ENCODE results near the gene FOLR1. TPM values are rescaled to one million over a fixed set of nuclear protein-coding genes. Genes with fewer than 3 reads are reported as not detected.

FOLR1 gene
- total and polyA plus RNA-seq, 2 donors = 0.47 to 0.98 TPM

- Histone ChIP-seq H3K4me3 (ENCODE audit: low read length in 2 of 2) (no peak overlapping the region), H3K27me3 (ENCODE audit: control insufficient read depth in 2 of 2, insufficient read depth in 1 of 2, low read length in 1 of 2) (peaks cover 68 to 87% of the 10 kb centered on the region in 2 donors), H3K4me1 (ENCODE audit: control insufficient read depth in 2 of 2, insufficient read depth in 2 of 2, low read length in 2 of 2) (peaks cover 0 to 17% of the 10 kb centered on the region in 2 donors), H3K27ac (ENCODE audit: low read depth in 1 of 2, low read length in 1 of 2) (no peak overlapping the region), H3K36me3 (ENCODE audit: control insufficient read depth in 2 of 2, insufficient read depth in 2 of 2, low read length in 1 of 2) (peaks cover 7 to 11% of the 10 kb centered on the region in 2 donors), H3K9me3 (ENCODE audit: control insufficient read depth in 2 of 2, insufficient read depth in 1 of 2, low read length in 1 of 2) (peaks cover 7% of the 10 kb centered on the region in 2 donors)
- 93% methylated on average over 2 of the region's 2 CpGs for WGBS
- DNase-seq (ENCODE audit: low read depth in 6 of 9, low spot score in 9 of 9) = no peak
Measured at GRCh38 chr11:72242141-72242540, 50.2 kb downstream of the FOLR1 start.

DNA sequence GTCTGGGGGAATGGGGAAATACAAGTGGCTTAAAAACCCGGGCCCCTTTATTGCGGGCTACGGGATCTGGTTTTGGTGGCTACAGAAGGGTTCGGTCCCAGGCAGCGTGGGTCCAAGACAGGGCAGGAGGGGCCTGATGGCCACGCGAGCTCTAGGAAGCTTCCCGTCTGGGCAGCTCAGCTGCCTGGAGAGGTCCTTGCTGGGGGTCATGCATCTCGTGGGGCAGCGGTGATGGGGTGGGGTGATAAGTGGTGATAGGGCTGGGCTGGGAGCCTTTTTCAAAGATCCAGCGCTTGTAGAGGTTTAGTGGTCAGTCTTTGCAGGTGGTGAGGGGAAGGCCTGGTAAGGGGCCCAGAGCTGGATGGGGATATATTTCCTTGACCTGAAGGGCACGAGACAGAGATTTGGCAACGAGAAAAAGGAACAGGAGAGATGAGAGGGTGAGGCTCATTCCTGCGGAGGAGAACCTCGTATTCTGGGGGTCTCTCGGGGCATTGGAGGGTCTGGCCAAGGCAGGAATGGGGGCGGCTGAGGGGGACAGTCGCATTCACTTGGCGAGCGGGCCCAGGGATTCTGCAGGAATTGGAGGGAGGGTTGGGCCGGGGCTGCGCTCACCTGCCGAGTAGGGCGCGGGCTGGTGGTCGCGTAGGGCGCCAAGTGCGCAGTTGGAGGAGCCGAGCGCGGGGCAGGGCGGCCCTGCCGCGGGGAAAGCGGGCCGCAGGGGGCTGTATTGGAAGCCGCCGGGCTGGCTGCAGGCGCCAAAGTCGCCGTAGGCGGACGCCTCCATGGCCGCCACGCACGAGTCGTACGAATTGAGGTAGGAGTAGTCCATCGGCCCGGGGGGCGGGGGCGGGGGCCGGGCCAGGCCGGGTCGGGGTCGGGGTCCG, 51.5 kb downstream of the FOLR1 start:
- peaks cover 7% of the 10 kb centered on the region in 2 donors for H3K9me3 ChIP-seq (ENCODE audit: control insufficient read depth in 2 of 2, insufficient read depth in 1 of 2, low read length in 1 of 2)
- peaks cover 67 to 99% of the 10 kb centered on the region in 2 donors for H3K27me3 ChIP-seq (ENCODE audit: control insufficient read depth in 2 of 2, insufficient read depth in 1 of 2, low read length in 1 of 2)
- peaks cover 0 to under 1% of the 10 kb centered on the region in 2 donors for H3K36me3 ChIP-seq (ENCODE audit: control insufficient read depth in 2 of 2, insufficient read depth in 2 of 2, low read length in 1 of 2)
- 22% methylated on average over 58 of the region's 58 CpGs for WGBS
- H3K4me3 ChIP-seq (ENCODE audit: low read length in 2 of 2) = peak overlapping the region in 1 of 2 donors; percentile 14
- H3K4me1 ChIP-seq (ENCODE audit: control insufficient read depth in 2 of 2, insufficient read depth in 2 of 2, low read length in 2 of 2) = peaks cover 0 to 17% of the 10 kb centered on the region in 2 donors
- H3K27ac ChIP-seq (ENCODE audit: low read depth in 1 of 2, low read length in 1 of 2) = no peak overlapping the region
- no peak for DNase-seq (ENCODE audit: low read depth in 6 of 9, low spot score in 9 of 9)

- H3K36me3 ChIP-seq (ENCODE audit: control insufficient read depth in 2 of 2, insufficient read depth in 2 of 2, low read length in 1 of 2) = no peaks in the 10 kb centered on the region
- H3K4me3 ChIP-seq (ENCODE audit: low read length in 2 of 2) = peak within 1 kb of the TSS in 1 of 2 donors; percentile 14
- peaks cover 61 to 99% of the 10 kb centered on the region in 2 donors for H3K27me3 ChIP-seq (ENCODE audit: control insufficient read depth in 2 of 2, insufficient read depth in 1 of 2, low read length in 1 of 2)
- no peak within 1 kb of the TSS for H3K27ac ChIP-seq (ENCODE audit: low read depth in 1 of 2, low read length in 1 of 2)
- H3K4me1 ChIP-seq (ENCODE audit: control insufficient read depth in 2 of 2, insufficient read depth in 2 of 2, low read length in 2 of 2) = peaks cover 0 to 17% of the 10 kb centered on the region in 2 donors
- DNase-seq (ENCODE audit: low read depth in 6 of 9, low spot score in 9 of 9) = no peak
- 5% methylated on average over 37 of the region's 37 CpGs for WGBS
- peaks cover 7% of the 10 kb centered on the region in 2 donors for H3K9me3 ChIP-seq (ENCODE audit: control insufficient read depth in 2 of 2, insufficient read depth in 1 of 2, low read length in 1 of 2)
Measured at GRCh38 chr11:72244060-72244360, 52.1 kb downstream of the FOLR1 start, which contains the start of gene PHOX2A. Gene PHOX2A, minus strand, starts transcription at chr11:72244176. Its CDS starts 172 bp downstream, at chr11:72244004.

DNA sequence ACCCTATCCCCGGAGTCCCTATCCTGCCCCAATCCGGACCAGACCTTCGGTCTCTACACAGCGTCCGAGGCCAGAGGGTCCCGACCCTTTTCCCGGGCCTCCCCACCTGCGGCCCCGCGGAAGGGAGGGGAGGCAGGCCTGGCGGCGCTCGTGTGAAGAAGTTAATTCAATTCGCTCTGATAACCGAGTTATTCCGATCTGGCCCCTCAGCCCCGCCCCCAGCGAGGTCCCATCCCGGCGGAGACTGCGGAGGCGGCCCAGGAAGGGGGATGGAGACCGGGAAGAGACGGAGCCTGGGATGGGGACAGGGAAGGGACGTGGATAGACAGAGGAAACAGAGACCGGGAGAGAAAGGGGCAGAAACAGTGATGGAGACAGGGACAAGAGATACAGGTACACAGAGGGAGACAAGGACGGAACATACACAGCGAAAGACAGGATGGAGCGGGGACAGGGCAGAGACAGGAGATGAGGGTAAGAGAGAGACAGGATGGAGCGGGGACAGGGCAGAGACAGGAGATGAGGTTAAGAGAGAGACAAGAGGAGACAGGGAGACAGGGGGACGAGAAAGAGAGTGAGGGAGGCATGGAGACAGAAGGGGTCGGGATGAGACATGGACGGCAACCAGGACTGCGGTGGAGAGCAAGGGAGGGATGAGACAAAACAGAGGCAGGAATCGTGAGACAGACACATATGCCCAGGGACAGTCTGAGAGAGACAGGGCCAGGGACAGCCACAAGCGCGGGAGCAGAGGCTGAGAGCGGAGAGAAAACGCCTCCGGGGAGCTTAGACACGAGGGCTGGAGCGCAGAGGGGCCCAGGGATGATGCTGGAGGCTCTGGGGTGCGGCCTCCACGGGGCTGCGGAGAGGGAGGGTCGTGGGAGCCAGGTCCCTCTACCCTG, 52.7 kb downstream of the FOLR1 start:
- 9% methylated on average over 46 of the region's 46 CpGs for WGBS
- H3K9me3 ChIP-seq (ENCODE audit: control insufficient read depth in 2 of 2, insufficient read depth in 1 of 2, low read length in 1 of 2) = peaks cover 6 to 7% of the 10 kb centered on the region in 2 donors
- no peak overlapping the region for H3K27ac ChIP-seq (ENCODE audit: low read depth in 1 of 2, low read length in 1 of 2)
- H3K4me3 ChIP-seq (ENCODE audit: low read length in 2 of 2) = peak overlapping the region in 1 of 2 donors; percentile 14
- H3K4me1 ChIP-seq (ENCODE audit: control insufficient read depth in 2 of 2, insufficient read depth in 2 of 2, low read length in 2 of 2) = peaks cover 0 to 15% of the 10 kb centered on the region in 2 donors
- H3K36me3 ChIP-seq (ENCODE audit: control insufficient read depth in 2 of 2, insufficient read depth in 2 of 2, low read length in 1 of 2) = no peaks in the 10 kb centered on the region
- peaks cover 55 to 97% of the 10 kb centered on the region in 2 donors for H3K27me3 ChIP-seq (ENCODE audit: control insufficient read depth in 2 of 2, insufficient read depth in 1 of 2, low read length in 1 of 2)
- no peak for DNase-seq (ENCODE audit: low read depth in 6 of 9, low spot score in 9 of 9)

DNA sequence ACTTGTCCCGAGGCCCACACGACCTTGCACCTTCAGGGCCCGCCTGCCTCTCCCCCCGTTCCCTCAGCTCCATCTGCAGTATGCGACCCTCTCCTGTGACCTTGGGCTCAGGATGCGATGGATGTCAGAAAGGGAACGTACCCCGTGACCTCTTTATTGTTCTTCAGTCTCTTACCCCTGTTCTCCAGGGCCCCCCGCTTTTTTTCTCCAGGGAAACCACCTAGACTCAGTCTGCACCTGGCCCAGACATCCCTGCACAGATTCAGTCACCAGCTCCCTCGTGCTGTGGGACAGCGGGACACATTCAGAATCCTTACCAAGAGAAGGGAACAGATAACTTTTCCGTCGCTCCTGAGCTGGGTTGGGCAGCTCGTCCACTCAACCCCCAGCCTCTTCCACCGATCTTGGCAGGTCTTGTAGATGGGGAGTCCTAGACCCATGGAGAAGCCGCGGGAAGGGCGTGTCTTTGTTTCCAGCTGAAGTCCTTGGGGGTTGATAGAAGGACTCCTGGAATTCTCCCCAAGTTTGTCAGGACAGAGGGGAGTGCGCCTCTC, 53.4 kb downstream of the FOLR1 start:
- 17% methylated on average over 19 of the region's 19 CpGs for WGBS
- H3K4me3 ChIP-seq (ENCODE audit: low read length in 2 of 2) = no peak overlapping the region
- H3K9me3 ChIP-seq (ENCODE audit: control insufficient read depth in 2 of 2, insufficient read depth in 1 of 2, low read length in 1 of 2) = peaks cover 6 to 7% of the 10 kb centered on the region in 2 donors
- H3K27ac ChIP-seq (ENCODE audit: low read depth in 1 of 2, low read length in 1 of 2) = no peak overlapping the region
- peaks cover 48 to 98% of the 10 kb centered on the region in 2 donors for H3K27me3 ChIP-seq (ENCODE audit: control insufficient read depth in 2 of 2, insufficient read depth in 1 of 2, low read length in 1 of 2)
- no peaks in the 10 kb centered on the region for H3K36me3 ChIP-seq (ENCODE audit: control insufficient read depth in 2 of 2, insufficient read depth in 2 of 2, low read length in 1 of 2)
- H3K4me1 ChIP-seq (ENCODE audit: control insufficient read depth in 2 of 2, insufficient read depth in 2 of 2, low read length in 2 of 2) = peaks cover 0 to 11% of the 10 kb centered on the region in 2 donors
- DNase-seq (ENCODE audit: low read depth in 6 of 9, low spot score in 9 of 9) = no peak

Other genes with a start within 250 kb of the FOLR1 start
- 2.0 TPM for gene IL18BP, start 193.2 kb upstream of the FOLR1 start, total RNA-seq
- 10.8 TPM for gene IL18BP, start 193.2 kb upstream of the FOLR1 start, polyA plus RNA-seq
- gene NUMA1, start 111.6 kb upstream of the FOLR1 start, total RNA-seq = 76.4 TPM
- 210 TPM for gene NUMA1, start 111.6 kb upstream of the FOLR1 start, polyA plus RNA-seq
- 5.3 TPM for gene LRRC51, start 111.3 kb upstream of the FOLR1 start, total RNA-seq
- 5.3 TPM for gene LRRC51, start 111.3 kb upstream of the FOLR1 start, polyA plus RNA-seq
- gene LAMTOR1, start 88.8 kb upstream of the FOLR1 start, total RNA-seq = 74.5 TPM
- gene LAMTOR1, start 88.8 kb upstream of the FOLR1 start, polyA plus RNA-seq = 104 TPM
- gene TOMT, start 86.2 kb upstream of the FOLR1 start, total RNA-seq = not detected
- not detected for gene TOMT, start 86.2 kb upstream of the FOLR1 start, polyA plus RNA-seq
- 89.9 TPM for gene ANAPC15, start 79.4 kb upstream of the FOLR1 start, total RNA-seq
- gene ANAPC15, start 79.4 kb upstream of the FOLR1 start, polyA plus RNA-seq = 56.3 TPM
- gene FOLR3, start 56.4 kb upstream of the FOLR1 start, total RNA-seq = 0.33 TPM
- 0.82 TPM for gene FOLR3, start 56.4 kb upstream of the FOLR1 start, polyA plus RNA-seq
- 27.8 TPM for gene FOLR2, start 24.7 kb downstream of the FOLR1 start, total RNA-seq
- 32.7 TPM for gene FOLR2, start 24.7 kb downstream of the FOLR1 start, polyA plus RNA-seq
- 27.7 TPM for gene INPPL1, start 32.6 kb downstream of the FOLR1 start, total RNA-seq
- 58.3 TPM for gene INPPL1, start 32.6 kb downstream of the FOLR1 start, polyA plus RNA-seq
- 0.05 TPM for gene PHOX2A, start 52.0 kb downstream of the FOLR1 start, total RNA-seq
- 0.11 TPM for gene PHOX2A, start 52.0 kb downstream of the FOLR1 start, polyA plus RNA-seq
- 11.5 TPM for gene CLPB, start 242.4 kb downstream of the FOLR1 start, total RNA-seq
- 6.5 TPM for gene CLPB, start 242.4 kb downstream of the FOLR1 start, polyA plus RNA-seq

Data from thymus (tissue), 11 donors.